ENCODE results near the gene TCF7L2.

Gene TCF7L2

DNA sequence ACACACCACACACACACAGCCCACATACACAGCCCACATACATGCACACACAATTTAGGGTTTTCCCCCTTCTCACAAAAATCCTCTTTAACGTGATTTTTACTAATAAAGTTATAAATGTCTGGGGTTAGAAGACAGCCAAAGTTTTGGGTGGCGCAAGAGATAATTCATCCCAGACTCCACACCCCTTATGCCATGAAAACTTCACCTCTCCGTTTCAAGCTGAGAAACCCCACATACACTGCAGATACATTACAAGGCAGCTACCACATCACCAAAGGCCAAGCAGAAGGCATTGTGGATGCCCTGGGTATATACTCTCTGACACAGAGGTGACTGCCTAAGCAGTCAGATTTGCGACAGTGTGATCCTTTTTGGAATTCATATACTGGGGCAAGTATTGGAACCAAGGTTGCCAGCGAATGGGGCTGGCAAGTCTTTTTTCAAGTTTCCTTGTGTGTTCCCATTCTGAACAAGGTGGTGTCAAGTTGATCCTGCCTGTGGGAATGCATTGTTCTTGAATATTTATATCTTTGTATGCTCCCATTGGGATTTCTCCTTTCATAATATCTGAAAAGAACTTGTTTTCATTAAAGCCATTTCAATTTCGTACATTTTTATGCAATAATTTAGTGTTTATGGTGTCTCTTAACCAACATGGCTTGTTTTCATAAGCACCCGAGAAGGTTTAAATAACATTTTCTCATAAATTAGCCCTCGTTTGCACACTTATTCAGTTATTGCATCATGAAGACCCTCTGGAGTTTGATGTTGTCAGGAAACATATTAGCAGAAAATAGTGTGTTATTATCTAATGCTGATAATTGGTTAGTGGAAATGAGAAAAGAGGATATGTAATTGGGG, 130.2 kb downstream of the TCF7L2 start:
- in situ Hi-C loops (cut with MboI; ENCODE audit: low sequenced_read_pairs, unreplicated experiment), result no loop called here
- TF ChIP-seq, protein P1, sequence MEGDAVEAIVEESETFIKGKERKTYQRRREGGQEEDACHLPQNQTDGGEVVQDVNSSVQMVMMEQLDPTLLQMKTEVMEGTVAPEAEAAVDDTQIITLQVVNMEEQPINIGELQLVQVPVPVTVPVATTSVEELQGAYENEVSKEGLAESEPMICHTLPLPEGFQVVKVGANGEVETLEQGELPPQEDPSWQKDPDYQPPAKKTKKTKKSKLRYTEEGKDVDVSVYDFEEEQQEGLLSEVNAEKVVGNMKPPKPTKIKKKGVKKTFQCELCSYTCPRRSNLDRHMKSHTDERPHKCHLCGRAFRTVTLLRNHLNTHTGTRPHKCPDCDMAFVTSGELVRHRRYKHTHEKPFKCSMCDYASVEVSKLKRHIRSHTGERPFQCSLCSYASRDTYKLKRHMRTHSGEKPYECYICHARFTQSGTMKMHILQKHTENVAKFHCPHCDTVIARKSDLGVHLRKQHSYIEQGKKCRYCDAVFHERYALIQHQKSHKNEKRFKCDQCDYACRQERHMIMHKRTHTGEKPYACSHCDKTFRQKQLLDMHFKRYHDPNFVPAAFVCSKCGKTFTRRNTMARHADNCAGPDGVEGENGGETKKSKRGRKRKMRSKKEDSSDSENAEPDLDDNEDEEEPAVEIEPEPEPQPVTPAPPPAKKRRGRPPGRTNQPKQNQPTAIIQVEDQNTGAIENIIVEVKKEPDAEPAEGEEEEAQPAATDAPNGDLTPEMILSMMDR (IDR thresholded peaks at IDR 0.05; ENCODE audit: borderline replicate concordance, control extremely low read depth, extremely low read depth, insufficient read depth, missing control alignments), result no peak
- no peak for DNase-seq (ENCODE audit: low spot score)

DNA sequence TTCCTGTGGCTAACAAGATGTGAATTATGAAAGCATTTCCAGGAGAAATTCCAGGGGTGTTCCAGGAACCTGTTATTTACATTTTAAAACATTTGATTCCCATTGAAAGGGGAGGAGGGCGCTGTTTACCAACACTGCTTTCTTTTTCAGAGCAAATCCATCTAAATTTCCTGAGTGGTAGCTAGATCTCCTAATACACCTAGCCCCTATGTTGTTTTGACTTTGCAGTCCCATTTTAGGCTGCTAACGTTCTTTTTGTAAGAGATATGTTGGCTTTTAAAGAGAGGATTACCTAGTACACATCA, 130.8 kb downstream of the TCF7L2 start:
- in situ Hi-C loops (cut with MboI; ENCODE audit: low sequenced_read_pairs, unreplicated experiment), result no loop called here
- no peak for DNase-seq (ENCODE audit: low spot score)
- TF ChIP-seq, protein P1 (IDR thresholded peaks at IDR 0.05; ENCODE audit: borderline replicate concordance, control extremely low read depth, extremely low read depth, insufficient read depth, missing control alignments), result no peak

DNA sequence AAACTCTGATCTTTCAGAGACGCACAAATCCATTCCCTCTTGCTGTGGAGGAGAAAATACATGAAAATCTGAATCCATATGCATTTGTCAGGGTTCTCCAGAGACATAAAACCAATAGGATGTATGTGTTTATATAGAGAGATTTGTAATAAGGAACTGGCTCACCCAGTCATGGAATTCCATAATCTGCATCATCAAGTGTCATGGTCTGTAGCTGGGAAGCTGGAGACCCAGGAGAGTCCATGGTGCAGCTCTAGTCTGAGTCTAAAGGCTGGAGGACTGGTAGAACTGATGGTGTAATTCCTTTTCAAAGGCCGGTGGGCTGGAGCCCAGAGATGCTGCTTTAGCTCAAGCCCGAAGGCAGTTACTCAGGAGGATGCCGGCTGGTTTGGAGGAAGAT, 134.0 kb downstream of the TCF7L2 start:
- in situ Hi-C loops (cut with MboI; ENCODE audit: low sequenced_read_pairs, unreplicated experiment), result no loop called here

DNA sequence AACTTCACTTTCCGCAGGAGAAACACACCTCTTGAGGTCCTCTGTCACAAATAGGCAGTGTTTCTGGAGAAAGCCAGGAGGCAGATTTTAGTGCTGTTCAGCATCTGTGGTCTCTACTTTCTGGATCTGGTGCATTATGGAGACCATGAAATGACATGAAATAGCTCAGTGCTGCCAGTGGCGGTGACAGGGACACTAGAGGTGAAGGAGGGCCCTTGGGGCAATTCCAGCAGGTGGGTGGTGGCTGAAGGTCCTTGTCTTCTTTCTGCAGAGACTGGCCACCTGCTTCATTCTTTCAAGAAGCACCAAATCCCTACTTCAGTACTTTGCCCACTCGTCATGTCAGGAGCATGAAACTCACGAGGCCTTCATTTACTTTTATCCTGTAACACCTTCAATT, 135.7 kb downstream of the TCF7L2 start:
- in situ Hi-C loops (cut with MboI; ENCODE audit: low sequenced_read_pairs, unreplicated experiment), result no loop called here
- TF ChIP-seq, protein P1 (IDR thresholded peaks at IDR 0.05; ENCODE audit: borderline replicate concordance, control extremely low read depth, extremely low read depth, insufficient read depth, missing control alignments), result no peak
- DNase-seq (ENCODE audit: low spot score), result no peak

More for the DNA sequence above, 134.0 kb downstream of the TCF7L2 start:
- TF ChIP-seq, protein P1 (IDR thresholded peaks at IDR 0.05; ENCODE audit: borderline replicate concordance, control extremely low read depth, extremely low read depth, insufficient read depth, missing control alignments), result no peak
- DNase-seq (ENCODE audit: low spot score), result no peak

DNA sequence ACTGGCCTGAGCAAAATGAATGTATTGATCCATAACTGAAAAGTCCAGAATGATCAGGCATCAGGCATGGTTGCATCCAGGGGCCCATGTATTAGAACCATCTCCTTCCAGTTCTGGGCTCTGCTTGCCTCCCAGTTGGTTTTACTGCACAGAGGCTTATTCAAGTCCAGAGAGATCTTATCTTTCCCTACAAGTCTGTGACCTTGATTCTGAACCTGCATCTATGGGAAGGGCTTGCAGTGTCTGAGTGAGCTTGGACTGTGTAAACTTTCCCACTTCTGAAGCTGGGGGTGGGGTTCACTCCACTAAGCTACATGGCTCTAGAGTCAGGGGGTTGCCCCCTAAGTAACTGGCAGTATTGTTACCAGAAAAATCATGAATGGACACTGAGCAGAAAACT, 136.2 kb downstream of the TCF7L2 start:
- in situ Hi-C loops (cut with MboI; ENCODE audit: low sequenced_read_pairs, unreplicated experiment), result no loop called here
- TF ChIP-seq, protein P1 (IDR thresholded peaks at IDR 0.05; ENCODE audit: borderline replicate concordance, control extremely low read depth, extremely low read depth, insufficient read depth, missing control alignments), result no peak
- DNase-seq (ENCODE audit: low spot score), result no peak

DNA sequence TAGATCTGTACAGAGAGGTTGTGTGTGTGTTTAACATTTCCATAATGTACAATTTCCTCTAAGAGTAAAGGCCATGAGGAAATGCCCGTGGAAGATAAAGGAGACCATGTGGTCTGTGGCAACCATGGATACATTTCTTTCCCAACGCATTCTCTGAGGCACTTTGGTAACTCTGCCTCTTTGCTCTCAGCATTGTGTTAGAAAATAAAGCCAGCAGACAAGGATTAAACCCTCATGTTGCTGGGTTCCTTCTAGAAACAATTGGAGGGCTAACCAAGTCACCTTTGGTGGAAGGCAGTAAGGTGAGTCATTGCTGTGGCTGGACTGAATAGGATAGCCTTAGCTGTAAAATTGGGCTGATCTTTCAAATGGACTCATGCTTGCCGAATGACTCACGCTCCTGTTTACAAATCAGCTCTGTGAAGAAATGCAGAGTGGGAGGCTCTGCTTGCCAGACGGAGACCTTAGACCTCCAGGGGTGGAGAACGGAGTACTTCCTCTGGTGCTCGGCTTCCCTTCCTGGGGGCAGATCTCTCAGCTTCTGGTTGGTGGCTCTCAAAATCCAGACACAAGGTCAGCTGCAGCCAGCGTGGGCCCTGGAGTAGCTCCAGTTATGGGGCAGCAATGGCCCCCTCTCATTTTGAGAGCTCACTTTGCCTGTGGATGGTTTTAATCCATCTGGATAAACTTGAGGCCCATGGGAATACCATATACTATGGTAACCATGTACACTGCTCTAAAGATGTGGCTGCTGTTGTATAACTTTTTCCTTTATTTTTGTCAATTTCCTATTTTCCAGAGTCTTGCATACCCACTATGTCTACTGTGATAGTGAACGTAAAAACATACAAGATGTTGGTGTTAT, 137.3 kb downstream of the TCF7L2 start:
- in situ Hi-C loops (cut with MboI; ENCODE audit: low sequenced_read_pairs, unreplicated experiment), result no loop called here
- DNase-seq (ENCODE audit: low spot score), result no peak
- TF ChIP-seq, protein P1 (IDR thresholded peaks at IDR 0.05; ENCODE audit: borderline replicate concordance, control extremely low read depth, extremely low read depth, insufficient read depth, missing control alignments), result no peak

Measured in GM13976 (cell line).